Esophagus muscularis mucosa (tissue), 3 donors: Measurements from ENCODE around the gene OR11H1.
"Not testable (repeated sequence)": the region's sequence is repeated elsewhere in the genome, so short reads cannot be mapped to it uniquely, and the experiment has no call there.

ENCODE experiments used
- POLR2A ChIP-seq: fragments of 450-650 bp; IDR thresholded peaks from one replicate; pipeline ENCODE4 v1.6.1; 2017; ENCODE audit warnings: antibody characterized with exemption, moderate library complexity, mild to moderate bottlenecking, low read depth
- POLR2AphosphoS5 ChIP-seq, 2 donors: sonication (generic); formaldehyde crosslinking; IDR thresholded peaks; one replicate each; pipeline ENCODE4 v1.6.1; 2017; ENCODE audit warnings: antibody characterized with exemption in 2 of 2
- TF ChIP-seq, protein P1 (sequence below), 3 experiments: fragments of 200-600 bp in 2 of 3; fragments of 450-650 bp in 1 of 3; sonication (generic) in 2 of 3; IDR thresholded peaks; one replicate each; pipeline ENCODE4 v1.5.1; 2017 to 2019; ENCODE audit warnings: antibody characterized with exemption in 3 of 3, mild to moderate bottlenecking in 2 of 3, moderate library complexity in 1 of 3

DNA sequence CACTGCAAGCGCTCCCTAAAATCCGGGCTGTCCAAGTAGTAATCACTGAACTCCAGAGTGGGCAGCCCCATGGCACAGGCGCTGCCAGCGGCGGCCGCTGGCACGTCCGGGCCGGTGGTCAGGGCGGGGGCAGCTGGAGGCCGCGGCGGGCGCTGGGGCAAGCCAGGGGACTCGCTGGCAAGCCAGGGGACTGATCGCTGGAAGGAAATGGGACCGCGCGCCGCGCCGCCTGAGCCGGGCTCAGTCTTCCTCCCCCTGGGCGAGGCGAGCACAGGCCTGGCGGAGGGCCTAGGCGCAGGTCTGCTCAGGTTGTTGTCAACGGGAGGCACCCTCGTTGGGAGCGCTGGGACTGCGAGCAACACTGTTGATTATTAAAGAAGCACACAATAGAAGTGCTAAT, 25.8 kb downstream of the OR11H1 start:
- not testable (repeated sequence) for TF ChIP-seq POLR2A; POLR2AphosphoS5 (IDR thresholded peaks at IDR 0.05)
- TF ChIP-seq, protein P1, sequence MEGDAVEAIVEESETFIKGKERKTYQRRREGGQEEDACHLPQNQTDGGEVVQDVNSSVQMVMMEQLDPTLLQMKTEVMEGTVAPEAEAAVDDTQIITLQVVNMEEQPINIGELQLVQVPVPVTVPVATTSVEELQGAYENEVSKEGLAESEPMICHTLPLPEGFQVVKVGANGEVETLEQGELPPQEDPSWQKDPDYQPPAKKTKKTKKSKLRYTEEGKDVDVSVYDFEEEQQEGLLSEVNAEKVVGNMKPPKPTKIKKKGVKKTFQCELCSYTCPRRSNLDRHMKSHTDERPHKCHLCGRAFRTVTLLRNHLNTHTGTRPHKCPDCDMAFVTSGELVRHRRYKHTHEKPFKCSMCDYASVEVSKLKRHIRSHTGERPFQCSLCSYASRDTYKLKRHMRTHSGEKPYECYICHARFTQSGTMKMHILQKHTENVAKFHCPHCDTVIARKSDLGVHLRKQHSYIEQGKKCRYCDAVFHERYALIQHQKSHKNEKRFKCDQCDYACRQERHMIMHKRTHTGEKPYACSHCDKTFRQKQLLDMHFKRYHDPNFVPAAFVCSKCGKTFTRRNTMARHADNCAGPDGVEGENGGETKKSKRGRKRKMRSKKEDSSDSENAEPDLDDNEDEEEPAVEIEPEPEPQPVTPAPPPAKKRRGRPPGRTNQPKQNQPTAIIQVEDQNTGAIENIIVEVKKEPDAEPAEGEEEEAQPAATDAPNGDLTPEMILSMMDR (IDR thresholded peaks at IDR 0.05) = not testable (repeated sequence)
